ENCODE results near the gene FYN.

- TF ChIP-seq CTCF (IDR thresholded peaks at IDR 0.05), result no peak
- no peak for TF ChIP-seq EP300 (IDR thresholded peaks at IDR 0.05)
- TF ChIP-seq POLR2A (IDR thresholded peaks at IDR 0.05; ENCODE audit: low read depth), result no peak
- no peak for TF ChIP-seq POLR2AphosphoS5 (IDR thresholded peaks at IDR 0.05)
Measured at GRCh38 chr6:111730864-111731263, 142.4 kb downstream of the FYN start.

All from esophagus muscularis mucosa (tissue), 4 donors.